ENCODE data around the gene CHTF18.
"Not testable (repeated sequence)": the region's sequence is repeated elsewhere in the genome, so short reads cannot be mapped to it uniquely, and the experiment has no call there.

Gene CHTF18

DNA sequence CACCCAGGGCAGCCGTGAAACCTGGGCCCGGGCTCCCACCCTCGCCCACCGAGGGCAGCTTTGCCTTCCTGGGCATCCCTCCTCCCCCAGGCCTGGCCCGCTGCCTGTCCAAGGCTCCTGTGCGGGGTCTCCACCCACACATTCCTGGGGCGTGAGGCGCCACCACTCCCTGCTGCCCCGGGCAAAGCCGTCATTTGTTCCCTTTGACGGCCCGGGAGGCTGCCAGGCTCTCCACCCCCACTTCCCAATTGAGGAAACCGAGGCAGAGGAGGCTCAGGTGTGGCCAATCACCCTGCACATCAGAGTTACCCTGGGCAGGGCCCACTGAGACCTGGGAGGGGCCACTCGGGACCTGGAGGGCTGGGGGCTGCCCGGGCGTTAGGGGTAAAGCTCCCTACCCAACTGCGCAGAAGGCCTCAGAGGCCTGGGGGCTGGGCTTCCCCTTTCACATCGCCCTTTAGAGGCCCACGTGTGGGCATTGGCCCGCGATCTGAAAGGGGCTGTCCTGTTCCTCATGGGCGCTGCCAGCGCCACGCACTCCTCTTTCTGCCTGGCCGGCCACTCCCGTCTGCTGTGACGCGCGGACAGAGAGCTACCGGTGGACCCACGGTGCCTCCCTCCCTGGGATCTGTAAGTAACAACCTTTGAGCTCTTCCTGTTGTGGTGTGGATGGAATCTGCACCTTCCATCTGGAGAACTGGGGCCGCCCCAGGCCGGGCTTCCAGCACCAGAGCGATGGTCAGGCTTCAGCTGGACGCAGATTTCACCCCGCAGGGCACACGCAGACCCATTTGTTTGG is 27.7 kb upstream of the CHTF18 start, which contains the start of gene MSLN:
Gene MSLN, plus strand, starts transcription at position 190 of the 799 bp plus-strand sequence. CDS start 1,947 bp downstream, outside the sequence.
- no peak for DNase-seq

DNA sequence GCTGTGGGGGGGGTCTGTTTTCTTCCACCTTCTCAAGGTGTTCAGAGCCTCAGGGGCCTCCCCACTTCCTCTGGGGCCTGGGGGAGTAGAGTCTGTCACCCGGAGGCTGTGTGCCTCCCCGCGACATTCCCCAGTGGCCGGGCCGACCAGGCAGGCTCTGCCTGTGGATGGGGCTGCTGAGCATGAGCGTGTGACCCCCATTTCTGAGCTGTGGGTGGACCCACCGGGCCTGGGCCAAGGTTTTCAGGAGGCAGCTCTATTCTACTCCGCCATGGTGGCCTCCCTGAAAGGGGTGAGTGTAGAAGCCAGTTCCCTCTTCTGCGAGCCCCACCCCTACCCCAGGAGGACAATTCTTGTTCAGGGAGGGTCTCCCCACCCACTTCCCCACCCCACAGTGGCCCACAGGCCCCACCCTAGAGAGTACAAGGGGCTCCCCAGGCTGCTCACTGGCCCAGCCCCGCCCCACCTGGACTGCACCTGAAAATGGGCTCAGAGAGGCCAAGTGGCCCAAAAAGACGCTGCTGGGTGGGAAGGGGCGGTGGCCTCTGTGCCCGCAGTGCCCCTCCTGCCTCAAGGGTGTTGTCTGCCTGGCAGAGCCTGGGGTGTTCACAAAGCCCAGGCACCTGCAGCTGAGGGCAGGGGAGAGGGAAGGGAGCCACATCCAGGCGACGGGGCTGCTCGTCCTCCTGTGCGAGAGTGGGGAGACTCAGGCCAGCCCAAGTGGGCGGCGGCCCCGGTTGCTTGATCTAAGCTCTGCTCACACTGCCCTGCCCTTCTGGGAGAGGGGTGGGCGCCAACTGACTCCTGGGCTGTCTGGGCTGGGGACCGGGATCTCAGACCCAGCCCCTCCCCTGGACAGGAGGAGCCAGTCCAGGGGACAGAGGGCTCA is 26.6 kb upstream of the CHTF18 start:
- DNase-seq, result no peak

DNA sequence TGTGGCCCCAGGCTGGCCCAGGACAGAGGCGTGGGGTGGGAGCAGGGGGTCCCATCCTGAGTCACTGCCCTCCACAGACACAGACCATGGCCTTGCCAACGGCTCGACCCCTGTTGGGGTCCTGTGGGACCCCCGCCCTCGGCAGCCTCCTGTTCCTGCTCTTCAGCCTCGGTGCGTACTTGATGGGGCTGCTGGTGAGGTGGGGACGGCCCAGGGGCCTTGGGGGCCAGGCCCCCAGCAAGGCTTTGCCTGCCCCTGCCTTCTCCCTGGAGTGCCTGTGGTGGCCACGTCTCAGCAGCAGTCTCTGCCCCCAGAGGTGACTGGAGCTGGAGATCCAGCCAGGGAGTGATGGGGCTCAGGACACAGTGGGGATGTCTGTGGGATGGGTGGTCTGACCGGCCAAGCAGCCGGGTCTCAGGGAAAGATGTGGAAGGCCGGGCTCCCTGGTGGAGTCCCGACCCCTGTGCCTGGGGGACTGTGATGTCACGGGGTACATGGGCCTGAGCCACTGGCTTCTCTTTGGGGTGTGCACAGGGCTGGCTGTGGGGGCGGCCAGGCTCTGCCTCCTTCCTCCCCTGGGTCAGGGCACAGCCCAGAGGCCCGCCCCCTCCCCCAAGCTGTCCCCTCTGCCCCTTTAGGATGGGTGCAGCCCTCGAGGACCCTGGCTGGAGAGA is 25.7 kb upstream of the CHTF18 start:
- DNase-seq, result no peak

DNA sequence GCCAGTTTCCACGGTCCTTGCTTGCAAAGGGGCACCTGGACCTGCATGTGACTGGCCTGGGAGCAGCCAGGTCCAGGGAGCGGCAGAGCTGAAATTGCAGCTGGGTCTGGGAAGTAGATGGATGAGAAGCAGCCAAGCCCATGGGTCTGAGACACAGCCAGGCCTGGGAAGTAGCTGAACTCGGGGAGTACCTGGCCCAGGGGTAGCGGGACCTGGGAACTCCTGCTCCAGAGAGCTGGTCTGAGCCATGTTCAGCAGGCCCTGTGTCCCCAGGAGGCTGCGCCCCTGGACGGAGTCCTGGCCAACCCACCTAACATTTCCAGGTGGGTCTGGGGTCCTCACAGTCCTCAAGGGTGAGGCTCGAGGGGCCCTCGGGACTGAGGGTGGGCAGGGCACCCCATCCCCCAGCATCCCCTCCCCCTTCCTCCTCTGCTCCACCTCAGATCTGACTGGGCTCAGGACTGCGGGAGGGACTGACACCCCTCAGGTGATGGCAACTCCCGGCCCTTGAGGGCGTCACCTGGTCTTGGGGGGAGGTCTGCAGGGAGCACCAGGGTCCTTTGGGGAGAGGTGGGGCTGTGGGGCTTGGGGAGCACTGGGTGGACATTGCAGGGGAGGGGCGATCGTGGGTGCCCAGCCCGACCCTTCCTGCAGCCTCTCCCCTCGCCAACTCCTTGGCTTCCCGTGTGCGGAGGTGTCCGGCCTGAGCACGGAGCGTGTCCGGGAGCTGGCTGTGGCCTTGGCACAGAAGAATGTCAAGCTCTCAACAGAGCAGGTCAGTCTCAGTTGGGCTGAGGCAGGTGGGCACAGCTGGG is 24.8 kb upstream of the CHTF18 start:
- DNase-seq, result no peak

DNA sequence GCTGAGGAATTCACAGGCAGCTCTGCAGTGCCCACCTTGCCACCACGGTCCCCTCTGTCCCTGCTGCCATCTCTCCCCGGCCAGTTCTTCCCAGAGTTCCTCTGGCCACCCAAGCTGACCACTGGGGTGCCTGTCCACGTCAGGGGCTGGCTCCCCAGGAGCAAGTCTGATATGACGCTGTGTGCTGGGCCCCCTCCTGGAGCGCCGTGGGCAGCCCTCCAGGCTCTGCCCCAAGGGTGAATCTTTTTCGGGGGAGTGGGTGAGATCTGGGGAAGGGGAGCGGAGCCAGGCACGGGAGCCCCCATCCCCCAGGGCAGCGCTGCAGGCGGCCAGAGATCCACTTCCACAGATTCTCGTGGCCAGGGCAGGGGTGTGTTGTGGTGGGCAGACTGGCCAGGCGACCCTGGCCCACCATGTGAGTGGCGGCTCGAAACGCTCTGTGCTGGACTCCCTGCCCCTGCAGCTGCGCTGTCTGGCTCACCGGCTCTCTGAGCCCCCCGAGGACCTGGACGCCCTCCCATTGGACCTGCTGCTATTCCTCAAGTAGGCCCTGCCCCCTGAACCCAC is 24.2 kb upstream of the CHTF18 start:
- no peak for DNase-seq

DNA sequence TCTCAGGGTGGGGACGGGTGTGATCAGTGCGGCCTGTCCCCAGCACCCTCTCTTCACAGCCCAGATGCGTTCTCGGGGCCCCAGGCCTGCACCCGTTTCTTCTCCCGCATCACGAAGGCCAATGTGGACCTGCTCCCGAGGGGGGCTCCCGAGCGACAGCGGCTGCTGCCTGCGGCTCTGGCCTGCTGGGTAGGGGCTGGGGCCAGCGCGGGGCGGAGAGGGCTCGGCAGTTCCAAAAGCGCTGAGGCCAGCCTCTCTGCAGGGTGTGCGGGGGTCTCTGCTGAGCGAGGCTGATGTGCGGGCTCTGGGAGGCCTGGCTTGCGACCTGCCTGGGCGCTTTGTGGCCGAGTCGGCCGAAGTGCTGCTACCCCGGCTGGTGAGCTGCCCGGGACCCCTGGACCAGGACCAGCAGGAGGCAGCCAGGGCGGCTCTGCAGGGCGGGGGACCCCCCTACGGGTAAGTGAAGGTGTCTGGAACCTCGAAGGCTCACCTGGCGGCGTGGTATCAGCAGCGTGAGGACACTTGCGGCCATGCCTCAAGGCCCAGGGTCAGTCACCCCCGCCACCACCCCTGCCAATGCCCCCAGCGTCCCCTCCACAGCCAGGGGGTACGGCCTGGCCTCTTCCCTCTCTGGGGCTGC is 23.5 kb upstream of the CHTF18 start:
- DNase-seq, result no peak

DNA sequence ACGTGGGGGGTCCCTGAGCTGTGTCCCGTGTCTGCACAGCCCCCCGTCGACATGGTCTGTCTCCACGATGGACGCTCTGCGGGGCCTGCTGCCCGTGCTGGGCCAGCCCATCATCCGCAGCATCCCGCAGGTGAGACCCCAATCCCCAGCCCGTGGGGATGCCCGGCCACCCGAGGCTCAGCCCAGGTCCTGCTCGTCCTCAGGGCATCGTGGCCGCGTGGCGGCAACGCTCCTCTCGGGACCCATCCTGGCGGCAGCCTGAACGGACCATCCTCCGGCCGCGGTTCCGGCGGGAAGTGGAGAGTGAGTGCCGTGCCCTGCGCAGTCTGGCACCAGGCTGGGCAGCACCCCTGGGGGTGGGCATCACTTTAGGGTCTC is 22.9 kb upstream of the CHTF18 start:
- no peak for DNase-seq

DNA sequence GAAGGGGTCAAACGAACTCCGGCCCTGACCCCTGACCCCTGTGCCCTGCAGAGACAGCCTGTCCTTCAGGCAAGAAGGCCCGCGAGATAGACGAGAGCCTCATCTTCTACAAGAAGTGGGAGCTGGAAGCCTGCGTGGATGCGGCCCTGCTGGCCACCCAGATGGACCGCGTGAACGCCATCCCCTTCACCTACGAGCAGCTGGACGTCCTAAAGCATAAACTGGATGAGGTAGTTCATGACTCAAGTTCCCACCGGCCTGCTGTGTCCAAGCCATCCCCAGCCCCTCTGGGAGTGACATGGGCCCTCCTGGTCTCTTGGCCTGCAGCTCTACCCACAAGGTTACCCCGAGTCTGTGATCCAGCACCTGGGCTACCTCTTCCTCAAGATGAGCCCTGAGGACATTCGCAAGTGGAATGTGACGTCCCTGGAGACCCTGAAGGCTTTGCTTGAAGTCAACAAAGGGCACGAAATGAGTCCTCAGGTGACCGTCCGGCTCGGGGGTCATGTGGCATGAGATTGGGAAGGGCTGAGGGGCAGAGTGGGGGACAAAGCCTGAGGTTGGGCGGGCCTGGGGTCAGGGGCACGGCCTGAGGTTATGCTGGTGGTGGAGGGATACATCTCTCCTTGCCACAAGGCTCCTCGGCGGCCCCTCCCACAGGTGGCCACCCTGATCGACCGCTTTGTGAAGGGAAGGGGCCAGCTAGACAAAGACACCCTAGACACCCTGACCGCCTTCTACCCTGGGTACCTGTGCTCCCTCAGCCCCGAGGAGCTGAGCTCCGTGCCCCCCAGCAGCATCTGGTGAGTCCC is 22.2 kb upstream of the CHTF18 start:
- no peak for DNase-seq

DNA sequence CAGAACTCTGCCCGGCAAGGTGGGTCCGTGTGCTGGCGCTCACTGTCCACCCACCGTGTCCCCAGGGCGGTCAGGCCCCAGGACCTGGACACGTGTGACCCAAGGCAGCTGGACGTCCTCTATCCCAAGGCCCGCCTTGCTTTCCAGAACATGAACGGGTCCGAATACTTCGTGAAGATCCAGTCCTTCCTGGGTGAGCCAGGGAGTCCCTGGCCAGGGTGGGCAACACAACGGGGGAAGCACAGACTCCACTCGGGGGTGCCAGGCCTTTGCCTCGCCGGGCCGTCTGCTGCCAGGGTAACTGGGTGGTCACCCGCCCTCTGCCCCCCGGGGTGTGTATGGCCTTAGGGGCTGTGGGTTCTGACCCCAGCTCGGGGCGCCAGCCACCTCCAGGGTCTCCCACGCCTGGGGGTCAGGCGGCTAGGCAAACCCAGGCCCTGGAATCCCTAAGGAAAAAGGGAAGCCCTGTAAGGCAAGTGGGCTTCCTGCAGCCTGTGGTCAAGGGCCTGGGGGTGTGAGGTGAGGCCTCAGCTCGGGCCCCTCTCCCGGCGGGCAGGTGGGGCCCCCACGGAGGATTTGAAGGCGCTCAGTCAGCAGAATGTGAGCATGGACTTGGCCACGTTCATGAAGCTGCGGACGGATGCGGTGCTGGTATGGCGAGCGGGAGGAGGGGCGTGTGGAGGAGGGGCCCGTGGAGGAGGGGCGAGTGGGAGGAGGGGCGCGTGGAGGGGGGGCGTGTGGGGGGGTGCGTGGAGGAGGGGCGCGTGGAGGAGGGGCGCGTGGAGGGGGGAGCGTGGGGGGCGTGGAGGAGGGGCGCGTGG is 21.4 kb upstream of the CHTF18 start:
- no peak for DNase-seq

DNA sequence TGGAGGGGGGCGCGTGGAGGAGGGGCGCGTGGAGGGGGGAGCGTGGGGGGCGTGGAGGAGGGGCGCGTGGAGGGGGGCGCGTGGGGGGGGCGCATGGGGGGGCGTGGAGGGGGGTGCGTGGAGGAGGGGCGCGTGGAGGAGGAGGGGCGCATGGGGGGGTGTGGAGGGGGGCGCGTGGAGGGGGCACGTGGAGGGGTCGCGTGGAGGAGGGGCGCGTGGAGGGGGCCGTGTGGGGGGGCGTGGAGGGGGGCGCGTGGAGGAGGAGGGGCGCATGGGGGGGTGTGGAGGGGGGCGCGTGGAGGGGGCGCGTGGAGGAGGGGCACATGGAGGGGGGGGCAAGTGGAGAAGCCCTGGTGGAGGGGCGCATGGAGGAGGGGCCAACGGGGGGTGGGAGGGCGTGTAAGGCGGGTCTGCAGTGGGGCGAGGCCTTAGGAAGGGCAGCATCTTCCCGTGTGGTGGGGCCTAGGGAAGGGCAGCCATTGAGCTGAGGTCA is 20.6 kb upstream of the CHTF18 start:
- DNase-seq, result no peak

DNA sequence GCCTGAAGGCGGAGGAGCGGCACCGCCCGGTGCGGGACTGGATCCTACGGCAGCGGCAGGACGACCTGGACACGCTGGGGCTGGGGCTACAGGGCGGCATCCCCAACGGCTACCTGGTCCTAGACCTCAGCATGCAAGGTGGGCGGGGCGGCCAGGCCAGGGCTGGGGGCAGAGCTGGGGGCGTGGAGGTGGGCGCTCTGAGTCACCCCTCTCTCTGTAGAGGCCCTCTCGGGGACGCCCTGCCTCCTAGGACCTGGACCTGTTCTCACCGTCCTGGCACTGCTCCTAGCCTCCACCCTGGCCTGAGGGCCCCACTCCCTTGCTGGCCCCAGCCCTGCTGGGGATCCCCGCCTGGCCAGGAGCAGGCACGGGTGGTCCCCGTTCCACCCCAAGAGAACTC is 20.0 kb upstream of the CHTF18 start:
- DNase-seq, result no peak

DNA sequence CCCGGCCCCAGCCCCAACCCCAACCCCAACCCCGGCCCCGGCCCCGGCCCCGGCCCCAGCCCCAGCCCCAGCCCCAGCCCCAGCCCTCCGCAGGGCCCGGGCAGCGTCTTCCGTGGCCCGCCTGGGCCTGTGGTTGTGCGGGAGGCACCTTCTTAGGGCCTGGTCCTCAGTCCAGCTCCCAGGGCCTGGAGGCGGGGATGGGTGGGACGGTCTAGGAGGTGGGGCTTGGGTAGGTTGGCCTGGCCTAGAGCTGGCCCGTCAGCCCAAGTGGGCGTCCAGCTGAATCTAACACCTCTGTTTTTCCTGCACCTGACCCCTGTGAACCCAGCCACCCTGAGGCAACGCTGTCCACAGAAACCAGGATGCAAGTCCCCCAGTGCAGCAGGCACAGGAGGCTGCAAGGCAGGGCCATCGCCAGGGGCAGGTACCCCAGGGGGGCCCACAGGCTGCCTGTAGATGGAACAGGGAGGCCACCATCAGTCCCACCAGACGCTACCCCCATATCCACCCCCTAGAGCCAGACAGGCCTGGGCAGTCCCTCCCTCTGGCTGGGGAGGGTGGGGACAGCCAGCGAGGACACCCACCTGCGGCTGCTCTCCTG is 19.1 kb upstream of the CHTF18 start:
- DNase-seq, result no peak

DNA sequence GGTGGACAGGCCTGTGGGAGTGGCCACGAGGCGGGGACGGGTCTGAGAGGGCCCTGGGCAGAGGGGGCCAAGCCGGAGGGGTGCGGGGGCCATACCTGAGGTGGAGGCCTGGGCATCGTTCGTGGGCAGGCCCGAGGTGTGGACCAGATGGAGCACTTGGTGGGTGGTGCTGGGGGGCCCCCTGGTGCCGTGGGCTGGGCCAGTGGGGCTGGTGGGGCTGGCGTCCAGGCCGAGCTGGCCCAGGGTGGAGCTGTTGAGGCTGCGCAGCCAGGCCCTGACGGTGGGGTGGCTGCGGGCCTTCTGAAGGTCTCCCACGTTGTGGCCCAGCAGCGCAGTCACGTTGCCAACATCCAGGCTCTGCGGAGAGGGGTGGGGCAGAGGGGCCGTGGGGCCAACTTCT is 18.5 kb upstream of the CHTF18 start:
- no peak for DNase-seq

DNA sequence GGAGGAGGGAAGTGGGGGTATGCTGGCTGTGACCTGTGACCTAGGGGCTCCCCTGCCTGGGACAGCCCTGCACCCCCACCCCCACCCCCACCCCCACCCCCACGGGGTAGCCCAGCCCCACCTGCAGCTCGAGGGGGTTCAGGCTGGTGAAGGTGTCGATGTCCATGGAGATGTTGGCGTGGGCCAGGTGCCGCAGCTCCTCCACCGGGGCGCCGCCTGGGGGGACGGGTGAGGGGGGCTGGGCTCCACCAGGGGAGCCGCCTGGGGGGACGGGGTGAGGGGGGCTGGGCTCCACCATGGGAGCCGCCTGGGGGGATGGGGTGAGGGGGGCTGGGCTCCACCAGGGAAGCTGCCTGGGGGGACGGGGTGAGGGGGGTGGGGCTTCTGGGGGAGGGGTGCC is 18.0 kb upstream of the CHTF18 start:
- DNase-seq, result no peak

DNA sequence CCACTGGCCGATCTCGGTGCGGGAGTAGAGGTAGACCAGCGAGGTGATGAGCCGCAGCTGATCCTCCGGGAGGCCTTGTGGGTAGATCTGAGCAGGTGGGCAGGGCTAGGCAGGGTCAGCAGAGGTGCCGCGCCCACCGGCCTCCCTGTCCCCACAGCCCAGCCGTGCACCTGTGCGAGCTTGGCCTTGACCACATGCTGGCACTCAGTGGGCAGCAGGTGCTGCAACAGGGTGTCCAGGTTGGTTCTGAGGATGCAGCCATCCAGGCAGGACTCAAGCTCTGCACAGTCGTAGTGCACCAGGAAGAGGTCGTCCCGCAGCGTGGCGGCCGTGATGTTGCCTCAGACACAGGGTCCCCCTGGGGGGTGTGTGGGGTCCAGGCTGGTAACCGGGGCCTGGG is 15.5 kb upstream of the CHTF18 start:
- DNase-seq, result no peak

DNA sequence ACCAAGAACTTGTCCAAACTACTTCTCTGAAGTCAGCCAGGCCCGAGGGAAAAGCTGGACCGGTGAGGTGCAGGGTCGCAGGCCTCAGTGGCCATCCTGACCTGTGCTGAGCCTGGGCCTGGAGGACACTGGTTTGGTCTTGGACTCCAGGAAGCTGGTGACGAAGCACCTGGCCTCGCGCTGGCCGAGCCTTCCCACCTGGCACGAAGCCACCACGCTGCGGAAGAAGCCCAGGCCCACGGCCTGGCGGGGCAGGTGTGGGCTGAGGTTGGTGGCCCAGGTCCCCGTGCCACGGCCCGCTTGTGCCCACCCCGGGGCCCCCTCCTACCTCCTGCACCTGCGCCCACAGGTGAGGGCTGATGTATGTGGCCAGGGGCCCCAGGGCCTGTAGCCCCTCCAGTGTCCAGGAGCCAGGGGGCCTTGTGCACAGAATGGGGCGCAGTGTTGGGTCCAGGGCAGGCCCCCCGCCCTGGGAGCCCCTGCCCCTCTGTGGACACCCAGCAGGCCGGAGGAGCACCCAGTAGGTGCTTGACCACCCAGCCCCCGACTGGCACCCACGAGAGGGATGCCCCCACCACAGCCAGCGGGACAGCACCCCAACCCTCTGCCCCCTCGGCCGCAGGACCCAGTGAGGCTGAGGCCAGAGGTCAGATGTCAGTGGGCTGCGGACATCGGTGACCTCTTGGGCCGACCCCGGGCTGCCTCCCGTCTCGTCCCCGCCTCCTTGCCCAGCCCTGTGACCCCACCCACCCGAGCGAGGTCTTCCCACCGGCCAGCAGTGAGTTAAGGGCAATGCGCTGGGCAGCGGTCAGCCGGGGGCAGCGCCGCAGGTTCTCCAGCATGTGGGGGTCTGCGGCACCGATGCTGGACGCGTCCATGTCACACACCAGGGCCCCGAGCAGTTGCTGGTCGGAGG is 14.1 kb upstream of the CHTF18 start:
- no peak for DNase-seq

DNA sequence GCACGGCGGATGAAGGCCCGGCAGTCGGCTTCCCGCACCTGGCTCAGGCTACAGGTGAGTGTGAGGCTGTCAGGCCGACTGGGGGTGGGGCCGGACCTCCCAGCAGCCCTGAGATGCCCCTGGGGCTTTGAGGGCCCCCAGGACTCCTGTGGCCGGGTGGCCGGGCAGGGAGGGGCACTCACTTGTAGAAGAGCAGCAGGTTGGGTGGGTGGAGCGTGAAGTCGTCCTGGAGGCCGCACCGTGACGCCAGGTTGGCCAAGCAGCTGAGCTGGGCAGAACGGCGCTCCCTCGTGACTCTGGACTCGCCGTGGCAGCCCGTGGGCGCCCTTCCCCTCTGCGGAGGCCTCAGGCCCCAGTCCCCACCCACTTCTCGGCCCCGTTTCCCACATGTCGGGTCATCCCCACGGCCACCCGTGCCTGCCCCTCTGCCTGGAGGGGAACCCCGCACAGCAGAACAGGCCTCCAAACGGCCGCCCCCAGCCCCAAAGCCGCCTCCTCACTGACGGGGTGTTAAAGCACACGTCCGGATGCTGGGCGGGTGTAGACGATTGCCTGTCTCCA is 13.1 kb upstream of the CHTF18 start:
- DNase-seq, result no peak

DNA sequence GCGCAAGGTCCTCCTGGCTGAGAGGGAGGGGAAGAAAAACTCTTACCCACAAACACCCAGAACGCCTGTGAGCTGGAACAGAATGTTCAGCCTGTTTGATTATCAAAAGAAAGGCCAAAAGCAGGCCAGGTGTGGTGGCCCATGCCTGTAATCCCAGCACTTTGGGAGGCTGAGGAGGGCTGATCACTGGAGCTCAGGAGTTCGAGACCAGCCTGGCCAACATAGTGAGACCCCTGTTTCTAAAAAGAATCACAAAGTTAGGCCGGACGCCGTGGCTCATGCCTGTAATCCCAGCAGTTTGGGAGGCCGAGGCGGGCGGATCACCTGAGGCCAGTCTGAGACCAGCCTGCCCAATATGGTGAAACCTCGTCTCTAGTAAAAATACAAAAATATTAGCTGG is 12.1 kb upstream of the CHTF18 start:
- DNase-seq, result not testable (repeated sequence)

All from activated naive CD4-positive, alpha-beta T cell treated with Interleukin-2 at 50 U/mL for 16 hours (primary cell).